ENCODE measurements around the gene CARS1.

Gene CARS1

GRCh38 chr11:3007404-3008010, 49.7 kb downstream of the CARS1 start:
- no peak for DNase-seq

- no peak for DNase-seq
Observed at GRCh38 chr11:3006505-3007260, 50.5 kb downstream of the CARS1 start.

- no peak for DNase-seq
Observed at GRCh38 chr11:3004481-3004880, 52.7 kb downstream of the CARS1 start.

- DNase-seq: no peak
Observed at GRCh38 chr11:3003396-3004231, 53.6 kb downstream of the CARS1 start.

GRCh38 chr11:3002871-3003270, 54.4 kb downstream of the CARS1 start:
- DNase-seq: no peak

GRCh38 chr11:3002351-3002861, 54.8 kb downstream of the CARS1 start:
- no peak for DNase-seq

GRCh38 chr11:3001496-3001895, 55.7 kb downstream of the CARS1 start:
- DNase-seq: no peak

- DNase-seq: no peak
Observed at GRCh38 chr11:3000032-3000961, 56.9 kb downstream of the CARS1 start.

- DNase-seq: no peak
Observed at GRCh38 chr11:2999464-2999998, 57.7 kb downstream of the CARS1 start.

- no peak for DNase-seq
Observed at GRCh38 chr11:2998073-2998850, 59.0 kb downstream of the CARS1 start.

- no peak for DNase-seq
Observed at GRCh38 chr11:2997406-2997805, 59.8 kb downstream of the CARS1 start.

GRCh38 chr11:2996976-2997375, 60.2 kb downstream of the CARS1 start:
- no peak for DNase-seq

GRCh38 chr11:2995893-2996554, 61.2 kb downstream of the CARS1 start:
- no peak for DNase-seq

GRCh38 chr11:2995031-2995561, 62.1 kb downstream of the CARS1 start:
- no peak for DNase-seq

- DNase-seq: no peak
Observed at GRCh38 chr11:2994336-2994730, 62.9 kb downstream of the CARS1 start.

GRCh38 chr11:2992997-2993325, 64.3 kb downstream of the CARS1 start:
- no peak for DNase-seq

GRCh38 chr11:2992234-2992996, 64.8 kb downstream of the CARS1 start, which contains the start of gene NAP1L4:
Gene NAP1L4, minus strand, starts transcription at chr11:2992329. Its CDS starts 13,109 bp downstream, at chr11:2979220.
- DNase-seq: peak; percentile 95

GRCh38 chr11:2991452-2992233, 65.6 kb downstream of the CARS1 start:
- no peak for DNase-seq

All from T-helper 9 cell (primary cell).